ENCODE data around the gene STK11IP.

STK11IP gene

DNA sequence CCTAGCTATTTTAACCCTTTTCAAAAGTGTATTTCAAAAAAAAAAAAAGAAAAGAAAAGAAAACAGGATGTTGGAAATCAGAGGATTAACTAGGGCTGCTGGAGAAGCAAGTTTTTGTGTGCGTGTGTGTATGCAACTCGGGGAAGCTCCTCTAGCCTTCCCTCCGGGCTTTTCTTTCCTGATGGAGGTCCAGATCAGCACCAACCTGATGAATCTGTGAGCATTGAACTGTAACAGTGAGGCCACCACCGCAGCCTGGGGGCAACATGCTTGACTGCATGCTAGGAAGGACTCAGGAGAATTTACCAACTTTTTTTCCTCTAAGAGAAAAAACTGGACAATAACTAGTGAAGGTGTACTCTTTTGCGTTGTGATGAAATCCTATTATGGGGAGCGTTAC is 28.6 kb upstream of the STK11IP start:
- Histone ChIP-seq H3K4me2 (ENCODE audit: low read length) (no peak overlapping the region), H3K36me3 (replicated peaks; ENCODE audit: low read depth, low read length) (no peaks in the 10 kb centered on the region), H3K4me1 (ENCODE audit: low read length) (no peaks in the 10 kb centered on the region), H4K20me1 (ENCODE audit: insufficient read depth, low read length) (no peaks in the 10 kb centered on the region), H2AFZ (ENCODE audit: low read depth, low read length) (no peak overlapping the region), H3K4me3 (ENCODE audit: low read length) (no peak overlapping the region), H3K27me3 (ENCODE audit: low read depth, low read length) (no peaks in the 10 kb centered on the region), H3K79me2 (ENCODE audit: low read length) (no peaks in the 10 kb centered on the region), H3K9me3 (ENCODE audit: insufficient read depth, low read length) (no peaks in the 10 kb centered on the region), H3K9ac (ENCODE audit: low read length) (no peak overlapping the region), H3K27ac (ENCODE audit: low read length) (no peak overlapping the region)
- TF ChIP-seq EZH2phosphoT487 (IDR thresholded peaks at IDR 0.05; ENCODE audit: low read depth) = no peak
- TF ChIP-seq, protein P1, sequence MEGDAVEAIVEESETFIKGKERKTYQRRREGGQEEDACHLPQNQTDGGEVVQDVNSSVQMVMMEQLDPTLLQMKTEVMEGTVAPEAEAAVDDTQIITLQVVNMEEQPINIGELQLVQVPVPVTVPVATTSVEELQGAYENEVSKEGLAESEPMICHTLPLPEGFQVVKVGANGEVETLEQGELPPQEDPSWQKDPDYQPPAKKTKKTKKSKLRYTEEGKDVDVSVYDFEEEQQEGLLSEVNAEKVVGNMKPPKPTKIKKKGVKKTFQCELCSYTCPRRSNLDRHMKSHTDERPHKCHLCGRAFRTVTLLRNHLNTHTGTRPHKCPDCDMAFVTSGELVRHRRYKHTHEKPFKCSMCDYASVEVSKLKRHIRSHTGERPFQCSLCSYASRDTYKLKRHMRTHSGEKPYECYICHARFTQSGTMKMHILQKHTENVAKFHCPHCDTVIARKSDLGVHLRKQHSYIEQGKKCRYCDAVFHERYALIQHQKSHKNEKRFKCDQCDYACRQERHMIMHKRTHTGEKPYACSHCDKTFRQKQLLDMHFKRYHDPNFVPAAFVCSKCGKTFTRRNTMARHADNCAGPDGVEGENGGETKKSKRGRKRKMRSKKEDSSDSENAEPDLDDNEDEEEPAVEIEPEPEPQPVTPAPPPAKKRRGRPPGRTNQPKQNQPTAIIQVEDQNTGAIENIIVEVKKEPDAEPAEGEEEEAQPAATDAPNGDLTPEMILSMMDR (IDR thresholded peaks at IDR 0.05; ENCODE audit: low read depth, low read length) = no peak

GRCh38 chr2:219569635-219570034 is 28.0 kb upstream of the STK11IP start:
- Histone ChIP-seq H3K36me3 (replicated peaks; ENCODE audit: low read depth, low read length) (no peaks in the 10 kb centered on the region), H3K4me2 (ENCODE audit: low read length) (no peak overlapping the region), H3K9ac (ENCODE audit: low read length) (no peak overlapping the region), H3K27ac (ENCODE audit: low read length) (no peak overlapping the region), H3K9me3 (ENCODE audit: insufficient read depth, low read length) (no peaks in the 10 kb centered on the region), H4K20me1 (ENCODE audit: insufficient read depth, low read length) (no peaks in the 10 kb centered on the region), H2AFZ (ENCODE audit: low read depth, low read length) (no peak overlapping the region), H3K4me3 (ENCODE audit: low read length) (no peak overlapping the region), H3K79me2 (ENCODE audit: low read length) (no peaks in the 10 kb centered on the region), H3K4me1 (ENCODE audit: low read length) (no peaks in the 10 kb centered on the region), H3K27me3 (ENCODE audit: low read depth, low read length) (no peaks in the 10 kb centered on the region)
- no peak for TF ChIP-seq EZH2phosphoT487 (IDR thresholded peaks at IDR 0.05; ENCODE audit: low read depth)
- TF ChIP-seq, protein P1 (IDR thresholded peaks at IDR 0.05; ENCODE audit: low read depth, low read length) = no peak

- no peaks in the 10 kb centered on the region for H3K27me3 ChIP-seq (ENCODE audit: low read depth, low read length)
- no peak overlapping the region for H3K9ac ChIP-seq (ENCODE audit: low read length)
- TF ChIP-seq EZH2phosphoT487 (IDR thresholded peaks at IDR 0.05; ENCODE audit: low read depth) = no peak
- TF ChIP-seq, protein P1 (IDR thresholded peaks at IDR 0.05; ENCODE audit: low read depth, low read length) = no peak
- H3K9me3 ChIP-seq (ENCODE audit: insufficient read depth, low read length) = no peaks in the 10 kb centered on the region
- H3K4me1 ChIP-seq (ENCODE audit: low read length) = no peaks in the 10 kb centered on the region
- H4K20me1 ChIP-seq (ENCODE audit: insufficient read depth, low read length) = no peaks in the 10 kb centered on the region
- no peak overlapping the region for H3K4me3 ChIP-seq (ENCODE audit: low read length)
- no peak overlapping the region for H2AFZ ChIP-seq (ENCODE audit: low read depth, low read length)
- no peaks in the 10 kb centered on the region for H3K36me3 ChIP-seq (replicated peaks; ENCODE audit: low read depth, low read length)
- no peaks in the 10 kb centered on the region for H3K79me2 ChIP-seq (ENCODE audit: low read length)
- H3K4me2 ChIP-seq (ENCODE audit: low read length) = no peak overlapping the region
- H3K27ac ChIP-seq (ENCODE audit: low read length) = no peak overlapping the region
Measured at GRCh38 chr2:219570194-219570923, 27.3 kb upstream of the STK11IP start.

- no peaks in the 10 kb centered on the region for H3K4me1 ChIP-seq (ENCODE audit: low read length)
- H3K4me3 ChIP-seq (ENCODE audit: low read length) = no peak overlapping the region
- H3K79me2 ChIP-seq (ENCODE audit: low read length) = no peaks in the 10 kb centered on the region
- H3K9me3 ChIP-seq (ENCODE audit: insufficient read depth, low read length) = no peaks in the 10 kb centered on the region
- TF ChIP-seq, protein P1 (IDR thresholded peaks at IDR 0.05; ENCODE audit: low read depth, low read length) = no peak
- TF ChIP-seq EZH2phosphoT487 (IDR thresholded peaks at IDR 0.05; ENCODE audit: low read depth) = no peak
- H3K9ac ChIP-seq (ENCODE audit: low read length) = no peak overlapping the region
- H3K4me2 ChIP-seq (ENCODE audit: low read length) = no peak overlapping the region
- H4K20me1 ChIP-seq (ENCODE audit: insufficient read depth, low read length) = no peaks in the 10 kb centered on the region
- H3K36me3 ChIP-seq (replicated peaks; ENCODE audit: low read depth, low read length) = no peaks in the 10 kb centered on the region
- H3K27ac ChIP-seq (ENCODE audit: low read length) = no peak overlapping the region
- no peak overlapping the region for H2AFZ ChIP-seq (ENCODE audit: low read depth, low read length)
- no peaks in the 10 kb centered on the region for H3K27me3 ChIP-seq (ENCODE audit: low read depth, low read length)
Measured at GRCh38 chr2:219570924-219571310, 26.7 kb upstream of the STK11IP start.
